HepG2 (cell line): ENCODE results near the gene B3GNT8. TPM values are rescaled to one million over a fixed set of nuclear protein-coding genes. Genes with fewer than 3 reads are reported as not detected.

Source experiments
- ATAC-seq: fragments of 200-7000 bp; cut with Tn5 transposase; 3 replicates; pipeline ENCODE4 v1.9.1; 2020; ENCODE audit warnings: mild to moderate bottlenecking, moderate library complexity
- BruUV-seq: library from RNA; stranded (reverse); fragments of 400-500 nt; replicated peaks from 2 replicates; lab custom pipeline; 2021; lab: Mats Ljungman, UMichigan
- CTCF ChIA-PET: fragments of 300-600 bp; formaldehyde crosslinking; extraction: SDS; loops from one replicate; lab custom pipeline; 2021; ENCODE audit warnings: low total read pairs, inconsistent platforms, low intra/inter-chr PET ratio; lab: Yijun Ruan, JAX
- POLR2A ChIA-PET: fragments of 350-600 bp; sonication (Branson Sonifier 250); formaldehyde crosslinking; loops from one replicate; lab custom pipeline; 2020; ENCODE audit warnings: antibody characterized with exemption, inconsistent platforms; lab: Yijun Ruan, JAX
- DNase-seq: peaks from one replicate; pipeline ENCODE4 v3.0.0-alpha.2; 2015; ENCODE audit warnings: low spot score
- FAIRE-seq: peaks from 3 replicates; lab custom pipeline; 2011; peaks lifted over from hg19 to GRCh38; lab: Jason Lieb, UNC
- H2AFZ ChIP-seq: one replicate; pipeline ENCODE4 v1.6.1; 2011; ENCODE audit warnings: low read length, inconsistent platforms
- H3K27ac ChIP-seq: fragments of 300-600 bp; 3 replicates; pipeline ENCODE4 v1.8.0; 2011; ENCODE audit warnings: mixed run types, mild to moderate bottlenecking, mixed read lengths, low read length, inconsistent platforms; ENCODE audit not compliant: insufficient read depth; ENCODE audit errors: extremely low read length
- H3K27me3 ChIP-seq, 2 experiments: fragments of 200-600 bp in 1 of 2; 2 replicates in 1 of 2; 3 replicates in 1 of 2; pipeline versions ENCODE4 v1.6.0 to v1.8.0; 2011; ENCODE audit warnings: low read length in 2 of 2, mild to moderate bottlenecking in 2 of 2, moderate library complexity in 2 of 2, inconsistent platforms in 1 of 2; ENCODE audit not compliant: insufficient read depth in 2 of 2, control insufficient read depth in 1 of 2
- H3K36me3 ChIP-seq, 2 experiments: fragments of 200-600 bp in 1 of 2; replicated peaks in 1 of 2; 2 replicates in 1 of 2; 3 replicates in 1 of 2; pipeline versions ENCODE4 v1.5.1 to v1.8.0; 2011; ENCODE audit warnings: low read length in 2 of 2, inconsistent platforms in 1 of 2; ENCODE audit not compliant: insufficient read depth in 2 of 2, control insufficient read depth in 1 of 2
- H3K4me1 ChIP-seq: 2 replicates; pipeline ENCODE4 v1.5.1; 2012; ENCODE audit warnings: low read length, inconsistent platforms; ENCODE audit not compliant: insufficient read depth
- H3K4me2 ChIP-seq: 2 replicates; pipeline ENCODE4 v1.6.0; 2011; ENCODE audit warnings: low read depth, low read length, inconsistent platforms
- H3K4me3 ChIP-seq, 3 experiments: fragments of 200-600 bp in 1 of 3; sonication (generic), shearing (Covaris generic) in 1 of 3; replicated peaks in 1 of 3; 2 replicates each; pipeline ENCODE4 v1.5.1; 2011 to 2016; ENCODE audit warnings: low read length in 3 of 3, inconsistent platforms in 2 of 3, low read depth in 2 of 3, mild to moderate bottlenecking in 2 of 3, control low read depth in 1 of 3, mixed read lengths in 1 of 3; ENCODE audit not compliant: insufficient read depth in 1 of 3
- H3K79me2 ChIP-seq: one replicate; pipeline ENCODE4 v1.6.1; 2011; ENCODE audit warnings: low read length, inconsistent platforms; ENCODE audit not compliant: insufficient read depth
- H3K9ac ChIP-seq: 2 replicates; pipeline ENCODE4 v1.6.0; 2011; ENCODE audit warnings: mild to moderate bottlenecking, low read depth, low read length, inconsistent platforms; ENCODE audit not compliant: insufficient read depth
- H3K9me3 ChIP-seq: 2 replicates; pipeline ENCODE4 v1.5.1; 2012; ENCODE audit warnings: mild to moderate bottlenecking, low read length
- H4K20me1 ChIP-seq: 2 replicates; pipeline ENCODE4 v1.6.0; 2011; ENCODE audit warnings: inconsistent platforms, mild to moderate bottlenecking, low read length, moderate library complexity; ENCODE audit not compliant: insufficient read depth
- GPN1 ChIP-seq: sonication (generic); formaldehyde crosslinking; IDR thresholded peaks from 2 replicates; pipeline ENCODE4 v1.5.1; 2020; ENCODE audit warnings: missing genetic modification reagents, borderline replicate concordance
- IKZF4 ChIP-seq: sonication (generic); formaldehyde crosslinking; IDR thresholded peaks from 2 replicates; pipeline ENCODE4 v1.5.1; 2020; ENCODE audit warnings: borderline replicate concordance, mild to moderate bottlenecking, low read depth, missing genetic modification reagents; ENCODE audit errors: not compliant biosample characterization
- POLR2A ChIP-seq, 2 experiments: IDR thresholded peaks; 2 replicates each; pipeline ENCODE4 v1.6.1; 2011; ENCODE audit warnings: low read depth in 2 of 2, low read length in 2 of 2, mild to moderate bottlenecking in 1 of 2, moderate library complexity in 1 of 2; ENCODE audit not compliant: insufficient read depth in 1 of 2
- REXO4 ChIP-seq: sonication (generic); formaldehyde crosslinking; IDR thresholded peaks from 2 replicates; pipeline ENCODE4 v1.8.0; 2022; ENCODE audit warnings: missing genetic modification reagents, mild to moderate bottlenecking, borderline replicate concordance
- SCMH1 ChIP-seq: sonication (generic); formaldehyde crosslinking; IDR thresholded peaks from 2 replicates; pipeline ENCODE4 v1.9.0; 2021; ENCODE audit warnings: missing genetic modification reagents, mild to moderate bottlenecking, borderline replicate concordance
- ZNF180 ChIP-seq: sonication (generic); formaldehyde crosslinking; IDR thresholded peaks from 2 replicates; pipeline ENCODE4 v1.4.0; 2020; ENCODE audit warnings: low read depth, missing genetic modification reagents, borderline replicate concordance
- ZNF7 ChIP-seq: IDR thresholded peaks from 2 replicates; pipeline ENCODE4 v1.6.1; 2016; ENCODE audit warnings: missing biosample characterization, missing genetic modification reagents
- WGBS: methylation state at CpG from one replicate; pipeline ENCODE4 v1.1.6; 2017; ENCODE audit warnings: low lambda C conversion rate; 5-methylcytosine and 5-hydroxymethylcytosine counted together
- in situ Hi-C: cut with HindIII; loops from 2 replicates; pipeline ENCODE4 v1.10.0; 2017; ENCODE audit warnings: low pct_unique_long_range_greater_than_20kb; ENCODE audit not compliant: extremely low pct_ligation_motif_present
- intact Hi-C: fragments of 100-400 bp; cut with micrococcal nuclease; formaldehyde crosslinking; loops from one replicate; pipeline ENCODE4 v1.10.0; 2022; ENCODE audit not compliant: unreplicated experiment
- polyA plus RNA-seq, 8 experiments: library from polyadenylated mRNA; depleted of rRNA in 3 of 8; stranded (reverse) in 7 of 8; unstranded in 1 of 8; fragments of >200 nt; fragmentation: Illumina TruSeq in 4 of 8; extraction: Trizol in 4 of 8; gene quantifications; 2 replicates each; pipeline versions ENCODE4 v1.2.1 to v1.2.3, GENCODE V29; 2011 to 2016; ENCODE audit warnings: low read depth in 4 of 8, missing spikeins in 1 of 8, mixed read lengths in 1 of 8; ENCODE audit not compliant: insufficient read depth in 1 of 8
- total RNA-seq, 5 experiments: library from RNA; depleted of rRNA; stranded (reverse); fragments of >200 nt; fragmentation: Illumina TruSeq; extraction: Trizol; gene quantifications; 2 replicates each; pipeline ENCODE4 v1.2.3, GENCODE V29; 2016; ENCODE audit warnings: low read depth in 1 of 5
- TF ChIP-seq, protein P1 (sequence below): sonication (generic); formaldehyde crosslinking; IDR thresholded peaks from 2 replicates; pipeline ENCODE4; 2020; ENCODE audit warnings: missing genetic modification reagents, mild to moderate bottlenecking, borderline replicate concordance

Gene B3GNT8
- total and polyA plus RNA-seq, 2 of the 13 experiments (the other 11 are each of a cell fraction or from before 2014, with no cell fraction given) = 0.26 to 1.9 TPM

- Histone ChIP-seq H3K27ac (no peak overlapping the region), H4K20me1 (no peaks in the 10 kb centered on the region), H3K4me1 (peaks cover 9% of the 10 kb centered on the region), H2AFZ (no peak overlapping the region), H3K9me3 (no peaks in the 10 kb centered on the region), H3K27me3 (no peaks in the 10 kb centered on the region; a peak in 1 of 5 replicates), H3K9ac (no peak overlapping the region), H3K79me2 (peaks cover 17% of the 10 kb centered on the region), H3K4me2 (no peak overlapping the region), H3K36me3 (no peaks in the 10 kb centered on the region), H3K4me3 (no peak overlapping the region)
- ATAC-seq (no peak), FAIRE-seq (no peak), DNase-seq (no peak)
- POLR2A ChIA-PET = no interaction called here
- CTCF ChIA-PET = no interaction called here
- in situ Hi-C loops = no loop called here
- BruUV-seq = no TSS peak
- no peak for TF ChIP-seq POLR2A (IDR thresholded peaks at IDR 0.05; ENCODE audit: insufficient read depth in 1 of 2, low read depth in 2 of 2, low read length in 2 of 2)
- TF ChIP-seq IKZF4 (CRISPR knock-in tag) = no peak
- TF ChIP-seq ZNF180 = no peak
- TF ChIP-seq REXO4 (CRISPR knock-in tag) = no peak
- TF ChIP-seq ZNF7 (CRISPR knock-in tag) = no peak
- no peak for TF ChIP-seq GPN1
- TF ChIP-seq, protein P1, sequence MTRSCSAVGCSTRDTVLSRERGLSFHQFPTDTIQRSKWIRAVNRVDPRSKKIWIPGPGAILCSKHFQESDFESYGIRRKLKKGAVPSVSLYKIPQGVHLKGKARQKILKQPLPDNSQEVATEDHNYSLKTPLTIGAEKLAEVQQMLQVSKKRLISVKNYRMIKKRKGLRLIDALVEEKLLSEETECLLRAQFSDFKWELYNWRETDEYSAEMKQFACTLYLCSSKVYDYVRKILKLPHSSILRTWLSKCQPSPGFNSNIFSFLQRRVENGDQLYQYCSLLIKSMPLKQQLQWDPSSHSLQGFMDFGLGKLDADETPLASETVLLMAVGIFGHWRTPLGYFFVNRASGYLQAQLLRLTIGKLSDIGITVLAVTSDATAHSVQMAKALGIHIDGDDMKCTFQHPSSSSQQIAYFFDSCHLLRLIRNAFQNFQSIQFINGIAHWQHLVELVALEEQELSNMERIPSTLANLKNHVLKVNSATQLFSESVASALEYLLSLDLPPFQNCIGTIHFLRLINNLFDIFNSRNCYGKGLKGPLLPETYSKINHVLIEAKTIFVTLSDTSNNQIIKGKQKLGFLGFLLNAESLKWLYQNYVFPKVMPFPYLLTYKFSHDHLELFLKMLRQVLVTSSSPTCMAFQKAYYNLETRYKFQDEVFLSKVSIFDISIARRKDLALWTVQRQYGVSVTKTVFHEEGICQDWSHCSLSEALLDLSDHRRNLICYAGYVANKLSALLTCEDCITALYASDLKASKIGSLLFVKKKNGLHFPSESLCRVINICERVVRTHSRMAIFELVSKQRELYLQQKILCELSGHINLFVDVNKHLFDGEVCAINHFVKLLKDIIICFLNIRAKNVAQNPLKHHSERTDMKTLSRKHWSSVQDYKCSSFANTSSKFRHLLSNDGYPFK (CRISPR knock-in tag) = no peak
- no peak for TF ChIP-seq SCMH1 (CRISPR knock-in tag)
- TF ChIP-seq, all 625 proteins: peak for 0
- WGBS = 79% methylated on average over 3 of the region's 3 CpGs
- intact Hi-C loops = no loop called here
These were observed 25.2 kb downstream of the B3GNT8 start for GRCh38 chr19:41402010-41402409.
